ENCODE results near the gene POP5.
"Not testable (repeated sequence)": the region's sequence is repeated elsewhere in the genome, so short reads cannot be mapped to it uniquely, and the experiment has no call there.

Gene POP5

GRCh38 chr12:120580787-120581723, at the start of gene POP5:
POP5 (minus strand) TSS chr12:120581402; CDS start chr12:120581362, 40 bp downstream.
- peak; percentile 80 to 84 (median 81) for DNase-seq (ENCODE audit: low read depth in 3 of 3, low spot score in 1 of 3)

- DNase-seq (ENCODE audit: low read depth in 3 of 3, low spot score in 1 of 3), result no peak
Measured at GRCh38 chr12:120630104-120630892, 49.1 kb upstream of the POP5 start.

GRCh38 chr12:120628919-120629318, 47.7 kb upstream of the POP5 start:
- no peak for DNase-seq (ENCODE audit: low read depth in 3 of 3, low spot score in 1 of 3)

- DNase-seq (ENCODE audit: low read depth in 3 of 3, low spot score in 1 of 3), result no peak
Measured at GRCh38 chr12:120625557-120626419, 44.6 kb upstream of the POP5 start.

- DNase-seq (ENCODE audit: low read depth in 3 of 3, low spot score in 1 of 3), result no peak
Measured at GRCh38 chr12:120620624-120621023, 39.4 kb upstream of the POP5 start.

- no peak for DNase-seq (ENCODE audit: low read depth in 3 of 3, low spot score in 1 of 3)
Measured at GRCh38 chr12:120618954-120619615, 37.9 kb upstream of the POP5 start.

- not testable (repeated sequence) for DNase-seq (ENCODE audit: low read depth in 3 of 3, low spot score in 1 of 3)
Measured at GRCh38 chr12:120617767-120618166, 36.6 kb upstream of the POP5 start.

GRCh38 chr12:120617193-120617592, 36.0 kb upstream of the POP5 start:
- not testable (repeated sequence) for DNase-seq (ENCODE audit: low read depth in 3 of 3, low spot score in 1 of 3)

GRCh38 chr12:120614848-120615247, 33.6 kb upstream of the POP5 start:
- no peak for DNase-seq (ENCODE audit: low read depth in 3 of 3, low spot score in 1 of 3)

- not testable (repeated sequence) for DNase-seq (ENCODE audit: low read depth in 3 of 3, low spot score in 1 of 3)
Measured at GRCh38 chr12:120611534-120611933, 30.3 kb upstream of the POP5 start.

GRCh38 chr12:120610560-120610959, 29.4 kb upstream of the POP5 start:
- no peak for DNase-seq (ENCODE audit: low read depth in 3 of 3, low spot score in 1 of 3)

GRCh38 chr12:120602416-120602815, 21.2 kb upstream of the POP5 start:
- DNase-seq (ENCODE audit: low read depth in 3 of 3, low spot score in 1 of 3), result not testable (repeated sequence)

- no peak for DNase-seq (ENCODE audit: low read depth in 3 of 3, low spot score in 1 of 3)
Measured at GRCh38 chr12:120599672-120600552, 18.7 kb upstream of the POP5 start.

GRCh38 chr12:120598674-120599463, 17.7 kb upstream of the POP5 start:
- DNase-seq (ENCODE audit: low read depth in 3 of 3, low spot score in 1 of 3), result no peak

GRCh38 chr12:120597861-120598260, 16.7 kb upstream of the POP5 start:
- no peak for DNase-seq (ENCODE audit: low read depth in 3 of 3, low spot score in 1 of 3)

GRCh38 chr12:120596901-120597300, 15.7 kb upstream of the POP5 start:
- no peak for DNase-seq (ENCODE audit: low read depth in 3 of 3, low spot score in 1 of 3)

- no peak for DNase-seq (ENCODE audit: low read depth in 3 of 3, low spot score in 1 of 3)
Measured at GRCh38 chr12:120592121-120593049, 11.2 kb upstream of the POP5 start.

Measured in stimulated activated CD4-positive, alpha-beta T cell treated with anti-CD3 and anti-CD28 coated beads, TNF-alpha, amount 100 ng/mL, for 1 hour (primary cell).